HG03108 (cell line): ENCODE measurements around the gene UNC5B.

Experiments
- ATAC-seq: cut with Tn5 transposase; IDR thresholded peaks from one replicate; pipeline ENCODE4 v1.9.1; 2021; ENCODE audit warnings: moderate library complexity; ENCODE audit not compliant: unreplicated experiment

UNC5B gene

GRCh38 chr10:71253981-71254818 is 41.8 kb downstream of the UNC5B start:
- ATAC-seq, result no peak

GRCh38 chr10:71254834-71255549 is 42.6 kb downstream of the UNC5B start:
- no peak for ATAC-seq

GRCh38 chr10:71255550-71255807 is 43.1 kb downstream of the UNC5B start:
- ATAC-seq, result no peak

GRCh38 chr10:71255808-71256660 is 43.7 kb downstream of the UNC5B start:
- no peak for ATAC-seq

- ATAC-seq, result no peak
Measured at GRCh38 chr10:71256661-71257318, 44.4 kb downstream of the UNC5B start.

- ATAC-seq, result no peak
Measured at GRCh38 chr10:71257319-71257997, 45.1 kb downstream of the UNC5B start.

GRCh38 chr10:71258046-71258445 is 45.7 kb downstream of the UNC5B start:
- no peak for ATAC-seq

GRCh38 chr10:71258446-71259145 is 46.2 kb downstream of the UNC5B start:
- no peak for ATAC-seq

GRCh38 chr10:71259282-71259681 is 46.9 kb downstream of the UNC5B start:
- ATAC-seq, result no peak

GRCh38 chr10:71259815-71260501 is 47.6 kb downstream of the UNC5B start:
- no peak for ATAC-seq

- no peak for ATAC-seq
Measured at GRCh38 chr10:71260622-71261325, 48.4 kb downstream of the UNC5B start.

GRCh38 chr10:71262027-71262426 is 49.7 kb downstream of the UNC5B start:
- ATAC-seq, result no peak

GRCh38 chr10:71262817-71263216 is 50.4 kb downstream of the UNC5B start:
- no peak for ATAC-seq

GRCh38 chr10:71263376-71263775 is 51.0 kb downstream of the UNC5B start:
- no peak for ATAC-seq

- ATAC-seq, result no peak
Measured at GRCh38 chr10:71264345-71265200, 52.2 kb downstream of the UNC5B start.

GRCh38 chr10:71265201-71265575 is 52.8 kb downstream of the UNC5B start:
- ATAC-seq, result no peak

GRCh38 chr10:71265618-71266146 is 53.3 kb downstream of the UNC5B start:
- ATAC-seq, result no peak
